ENCODE measurements around the gene VTCN1.
"Not testable (repeated sequence)": the region's sequence is repeated elsewhere in the genome, so short reads cannot be mapped to it uniquely, and the experiment has no call there.

The VTCN1 gene

DNA sequence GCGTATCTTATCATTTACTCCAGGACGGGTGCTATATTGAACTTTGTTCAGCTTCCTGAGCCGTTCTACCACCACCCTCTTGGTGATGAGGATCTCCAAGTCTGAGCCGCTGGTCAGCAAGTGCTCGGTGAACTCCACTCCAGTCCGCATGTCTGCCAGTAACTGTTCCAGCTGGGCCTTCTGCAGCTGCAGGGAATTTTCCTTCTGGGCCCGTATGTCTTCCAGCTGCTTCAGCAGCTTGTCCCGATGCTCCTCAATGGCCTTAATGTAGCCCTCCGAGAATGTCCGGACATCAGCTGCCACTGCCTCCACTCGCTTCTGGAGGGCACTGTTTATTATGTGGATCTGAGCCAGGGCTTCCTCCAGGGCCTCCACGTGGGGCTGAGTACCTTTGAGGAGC is 92.6 kb downstream of the VTCN1 start:
- DNase-seq, result no peak
- TF ChIP-seq POLR2A (IDR thresholded peaks at IDR 0.05; ENCODE audit: low read length) (no peak), GATA1 (IDR thresholded peaks at IDR 0.05; ENCODE audit: low read depth, low read length) (no peak)

DNA sequence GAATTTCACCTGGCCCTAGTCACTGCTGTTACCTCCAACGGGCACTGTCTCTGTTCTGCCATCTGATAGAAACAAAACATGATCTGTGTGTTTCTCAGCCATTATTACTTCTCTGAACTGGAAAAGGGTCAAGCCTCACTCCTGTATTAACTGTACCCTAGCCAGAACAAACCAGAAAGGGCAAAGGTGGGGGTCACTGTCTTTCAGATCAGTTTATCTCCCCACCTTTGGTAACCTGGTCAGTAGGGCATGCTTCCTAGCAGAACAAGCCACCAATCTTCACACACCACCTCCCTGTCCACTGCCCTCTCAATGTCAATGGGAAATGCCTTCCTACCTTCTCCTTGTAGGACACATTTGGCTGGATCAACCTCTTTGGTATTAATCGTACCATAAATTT is 93.0 kb downstream of the VTCN1 start:
- DNase-seq, result no peak
- TF ChIP-seq POLR2A (IDR thresholded peaks at IDR 0.05; ENCODE audit: low read length), result no peak
- TF ChIP-seq GATA1 (IDR thresholded peaks at IDR 0.05; ENCODE audit: low read depth, low read length), result no peak

DNA sequence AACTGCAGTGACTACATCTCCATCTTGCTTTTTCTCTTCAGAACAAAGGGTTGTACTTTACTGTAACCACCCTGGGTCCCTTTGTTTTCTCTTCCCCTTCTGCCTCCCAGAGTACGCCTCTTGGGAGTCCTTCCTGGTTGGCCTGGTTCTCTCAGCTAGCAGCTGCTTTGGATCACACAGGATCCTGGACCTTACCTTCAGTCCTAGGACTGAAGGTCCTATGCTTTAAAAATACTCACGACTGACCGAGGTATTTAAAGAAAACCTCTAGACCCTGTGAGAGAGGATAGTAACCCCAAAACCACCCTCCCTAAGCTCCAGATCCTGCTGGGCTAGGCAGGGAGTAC is 94.0 kb downstream of the VTCN1 start:
- no peak for DNase-seq
- TF ChIP-seq GATA1 (IDR thresholded peaks at IDR 0.05; ENCODE audit: low read depth, low read length) (no peak), POLR2A (IDR thresholded peaks at IDR 0.05; ENCODE audit: low read length) (no peak)

DNA sequence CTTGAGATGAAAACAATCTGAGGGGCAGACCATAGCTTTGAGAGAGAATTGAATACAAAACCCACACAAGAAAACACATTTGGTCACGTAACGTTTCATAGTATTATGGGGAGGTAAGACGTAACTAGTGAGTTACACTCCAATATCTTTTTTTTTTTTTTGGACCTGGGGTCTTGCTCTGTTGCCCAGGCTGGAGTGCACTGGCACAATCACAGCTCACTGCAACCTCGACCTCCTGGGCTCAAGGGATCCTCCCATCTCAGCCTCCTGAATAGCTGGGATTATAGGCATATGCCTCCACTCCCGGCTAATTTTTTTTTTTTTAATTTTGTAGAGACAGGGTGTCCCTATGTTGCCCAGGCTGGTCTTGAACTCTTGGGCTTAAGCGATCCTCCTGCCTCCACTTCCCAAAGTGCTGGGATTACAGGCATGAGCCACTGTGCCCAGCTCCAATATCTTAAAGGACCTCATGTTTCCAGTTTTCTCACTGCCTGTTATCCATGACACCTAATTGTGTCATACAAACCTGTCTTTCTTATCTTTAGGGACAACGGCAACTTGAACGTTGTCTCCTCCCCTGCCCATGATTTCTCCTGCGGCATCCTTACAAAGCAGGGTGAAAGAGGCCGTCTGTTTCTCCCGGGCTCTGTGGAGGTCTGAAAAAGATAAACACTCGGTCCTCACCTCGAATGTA is 94.5 kb downstream of the VTCN1 start:
- no peak for DNase-seq

DNA sequence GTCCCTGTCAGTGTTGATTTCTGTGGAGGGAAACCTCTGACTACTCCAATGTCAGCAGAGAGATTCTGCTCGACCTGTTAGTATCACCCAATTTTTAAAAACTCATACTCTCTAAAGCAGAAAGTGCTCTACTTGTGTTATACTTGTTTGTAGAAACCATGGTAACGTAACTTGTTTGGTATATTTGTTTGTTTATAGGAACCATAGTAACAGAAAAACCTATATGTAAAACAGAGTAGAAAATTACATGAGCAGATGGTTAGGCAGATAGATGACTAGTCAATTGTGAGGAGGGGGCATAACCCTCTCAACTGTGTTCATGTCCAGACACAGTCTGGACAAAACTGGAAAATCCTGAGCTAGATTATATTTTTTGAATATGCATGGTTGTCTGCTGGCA is 95.8 kb downstream of the VTCN1 start:
- TF ChIP-seq GATA1 (IDR thresholded peaks at IDR 0.05; ENCODE audit: low read depth, low read length) (no peak), POLR2A (IDR thresholded peaks at IDR 0.05; ENCODE audit: low read length) (no peak)
- DNase-seq, result peak in 1 of 2 experiments; percentile 9

More for the DNA sequence above, 94.5 kb downstream of the VTCN1 start:
- no peak for TF ChIP-seq POLR2A (IDR thresholded peaks at IDR 0.05; ENCODE audit: low read length)
- no peak for TF ChIP-seq GATA1 (IDR thresholded peaks at IDR 0.05; ENCODE audit: low read depth, low read length)

DNA sequence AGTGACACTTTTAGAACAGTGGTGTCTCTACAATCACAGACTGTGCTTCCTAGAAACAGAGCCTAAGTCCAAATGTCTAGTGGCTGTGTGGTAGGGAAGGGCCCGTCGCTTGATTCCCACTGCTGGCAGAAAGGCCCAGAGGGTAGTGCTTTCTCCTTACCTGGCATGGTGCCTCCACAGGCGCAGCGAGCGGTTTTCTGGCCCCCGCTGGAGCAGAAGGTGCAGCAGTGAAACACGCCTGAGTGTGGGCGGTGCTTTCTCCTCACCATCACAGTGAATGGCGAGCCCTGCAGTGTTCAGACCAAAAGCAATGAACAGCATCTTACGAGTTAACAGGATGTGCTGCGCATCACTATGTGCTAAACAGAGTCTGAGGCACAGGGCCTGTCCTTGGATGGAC is 97.5 kb downstream of the VTCN1 start:
- TF ChIP-seq GATA1 (IDR thresholded peaks at IDR 0.05; ENCODE audit: low read depth, low read length), result no peak
- TF ChIP-seq POLR2A (IDR thresholded peaks at IDR 0.05; ENCODE audit: low read length), result no peak
- DNase-seq, result no peak

DNA sequence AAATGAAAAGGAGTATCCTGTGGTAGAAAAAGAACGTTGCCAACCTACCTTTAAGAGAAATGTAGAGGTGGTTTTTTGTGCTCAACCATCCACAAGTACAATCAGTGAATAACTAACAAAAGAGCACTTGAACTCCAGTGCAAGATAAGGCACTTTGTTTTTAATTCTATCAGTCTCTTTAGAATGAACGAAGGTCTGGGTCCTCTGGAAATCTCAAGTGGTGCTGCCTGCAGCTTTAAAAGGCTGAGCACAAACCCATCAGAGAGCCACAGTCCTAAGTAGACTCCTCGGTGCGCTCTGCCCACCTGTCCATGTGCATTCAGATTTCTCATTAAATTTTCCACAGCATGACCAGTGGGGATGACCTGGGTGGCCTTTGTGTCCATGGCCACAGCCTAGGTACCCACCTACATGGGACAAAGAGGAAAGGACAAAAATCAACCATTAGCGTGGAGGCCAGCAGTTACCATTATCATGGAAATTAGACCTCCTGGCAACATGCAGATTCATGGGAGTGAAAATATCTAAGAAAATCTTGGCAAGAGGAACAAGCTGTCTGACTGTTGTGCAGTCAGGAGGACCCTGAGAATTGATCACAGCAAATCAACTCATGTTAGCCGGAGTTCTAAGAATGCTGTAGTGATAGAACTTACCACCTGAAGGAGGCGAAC is 98.5 kb downstream of the VTCN1 start:
- TF ChIP-seq POLR2A (IDR thresholded peaks at IDR 0.05; ENCODE audit: low read length) (no peak), GATA1 (IDR thresholded peaks at IDR 0.05; ENCODE audit: low read depth, low read length) (no peak)
- DNase-seq, result no peak

DNA sequence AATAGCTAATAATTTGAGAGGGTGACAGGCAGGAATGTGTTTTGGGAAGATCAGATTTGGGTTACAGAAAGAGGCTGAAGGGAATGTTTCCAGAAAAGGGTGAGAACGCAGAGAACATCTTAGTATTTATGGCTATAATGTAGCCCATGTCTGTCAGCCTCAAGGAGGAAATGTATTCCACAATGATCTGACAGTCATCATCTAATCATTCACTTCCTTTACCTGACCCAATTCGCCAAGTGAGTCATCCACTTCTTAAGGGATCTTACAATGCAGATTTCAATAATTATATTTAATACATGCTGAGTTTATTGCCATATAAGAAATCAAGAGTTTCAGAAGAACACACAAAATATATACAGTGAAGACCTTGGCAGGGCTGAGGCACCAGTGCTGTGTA is 100.0 kb downstream of the VTCN1 start:
- TF ChIP-seq GATA1 (IDR thresholded peaks at IDR 0.05; ENCODE audit: low read depth, low read length), result no peak
- no peak for TF ChIP-seq POLR2A (IDR thresholded peaks at IDR 0.05; ENCODE audit: low read length)
- no peak for DNase-seq

DNA sequence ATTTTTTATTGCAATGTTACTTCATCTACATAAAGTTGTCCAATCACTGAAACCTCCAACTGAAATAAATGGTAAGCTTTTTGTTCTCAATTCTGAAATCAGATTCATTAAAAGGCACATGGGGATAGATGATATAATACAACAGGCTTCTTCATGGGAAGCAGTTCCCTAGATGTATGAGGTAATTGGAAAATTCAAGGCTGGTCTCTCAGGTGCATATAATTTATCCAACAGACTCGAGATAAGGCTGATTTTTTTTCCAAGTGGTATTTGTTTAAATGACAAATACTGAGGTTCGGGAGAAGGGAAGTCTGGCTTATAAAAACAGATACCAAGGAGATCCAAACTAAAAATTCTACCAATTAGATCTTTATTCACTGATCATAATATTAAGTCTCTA is 103.4 kb downstream of the VTCN1 start:
- no peak for DNase-seq
- TF ChIP-seq GATA1 (IDR thresholded peaks at IDR 0.05; ENCODE audit: low read depth, low read length) (no peak), POLR2A (IDR thresholded peaks at IDR 0.05; ENCODE audit: low read length) (no peak)

DNA sequence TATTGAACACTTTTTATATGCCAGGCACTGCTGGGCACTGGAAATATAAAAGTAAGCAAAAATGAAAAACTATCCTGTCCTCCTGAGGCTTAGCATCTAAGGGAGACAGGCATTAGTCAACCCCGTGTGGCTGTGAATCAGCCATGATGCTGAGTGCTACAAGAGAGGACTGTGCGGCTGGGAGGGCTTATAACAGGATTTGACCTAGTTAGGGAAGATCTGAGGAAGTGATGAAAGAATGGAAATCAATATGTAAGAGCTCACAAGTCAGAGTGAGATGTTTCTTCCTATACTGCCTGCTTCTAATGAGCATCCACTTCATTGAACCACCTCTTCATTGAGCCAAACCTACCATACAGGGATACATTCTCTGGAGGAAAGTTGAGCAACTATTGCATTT is 104.2 kb downstream of the VTCN1 start:
- DNase-seq, result no peak
- TF ChIP-seq GATA1 (IDR thresholded peaks at IDR 0.05; ENCODE audit: low read depth, low read length) (no peak), POLR2A (IDR thresholded peaks at IDR 0.05; ENCODE audit: low read length) (no peak)

DNA sequence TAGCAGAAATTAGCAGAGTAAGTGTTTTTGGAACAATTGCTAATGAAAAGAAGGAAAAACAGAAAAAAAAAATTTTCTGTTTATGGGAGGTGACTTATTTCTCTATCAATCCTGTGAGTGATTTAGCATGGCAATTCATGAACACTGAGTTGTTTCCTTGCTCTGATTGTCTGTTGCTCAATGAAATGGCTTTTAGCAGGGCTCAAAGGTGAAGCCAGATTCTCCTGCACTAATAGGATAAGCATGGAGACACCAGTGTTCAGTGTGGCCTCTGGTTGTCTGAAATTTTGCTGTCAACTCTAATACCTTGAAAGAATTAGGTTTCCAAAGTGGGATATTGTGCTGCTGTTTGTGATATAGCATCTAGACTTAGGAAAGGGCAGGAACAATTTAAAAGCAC is 105.0 kb downstream of the VTCN1 start:
- TF ChIP-seq POLR2A (IDR thresholded peaks at IDR 0.05; ENCODE audit: low read length), result no peak
- no peak for TF ChIP-seq GATA1 (IDR thresholded peaks at IDR 0.05; ENCODE audit: low read depth, low read length)
- DNase-seq, result no peak

DNA sequence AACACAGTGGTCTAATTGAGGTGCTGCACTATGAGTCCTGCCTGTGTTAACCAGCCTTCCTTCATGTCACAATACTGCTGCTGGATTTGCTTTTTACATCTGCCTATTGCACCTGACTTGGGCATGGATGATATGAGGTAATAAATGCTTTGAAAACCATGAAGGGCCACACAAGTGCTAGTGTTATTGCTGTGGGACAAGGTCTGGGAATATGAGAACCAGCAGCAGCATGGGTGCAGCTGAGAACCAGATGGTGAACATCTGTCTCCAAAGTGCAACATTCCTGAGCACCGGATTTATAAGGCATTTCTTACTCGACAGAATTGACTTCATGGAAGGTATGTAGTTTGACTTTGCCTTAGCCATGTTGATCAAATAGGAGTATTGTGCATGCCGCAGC is 105.7 kb downstream of the VTCN1 start:
- no peak for TF ChIP-seq GATA1 (IDR thresholded peaks at IDR 0.05; ENCODE audit: low read depth, low read length)

DNA sequence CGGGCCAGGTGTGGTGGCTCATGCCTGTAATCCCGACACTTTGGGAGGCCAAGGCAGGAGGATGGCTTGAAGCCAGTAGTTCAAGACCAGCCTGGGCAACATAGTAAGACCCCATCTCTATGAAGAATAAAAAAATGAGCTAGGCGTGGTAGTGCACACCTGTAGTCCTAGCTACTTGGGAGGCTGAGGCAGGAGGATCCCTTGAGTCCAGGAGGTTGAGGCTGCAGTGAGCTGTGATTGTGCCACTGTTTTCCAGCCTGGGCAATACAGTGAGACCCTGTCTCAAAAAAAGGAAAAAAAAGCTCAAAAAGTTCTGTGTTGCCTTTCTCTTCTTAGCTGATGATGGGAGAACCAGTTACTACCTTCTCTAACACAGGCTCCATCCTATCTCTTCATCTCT is 108.9 kb downstream of the VTCN1 start:
- DNase-seq, result not testable (repeated sequence)

More for the DNA sequence above, 105.7 kb downstream of the VTCN1 start:
- no peak for DNase-seq

DNA sequence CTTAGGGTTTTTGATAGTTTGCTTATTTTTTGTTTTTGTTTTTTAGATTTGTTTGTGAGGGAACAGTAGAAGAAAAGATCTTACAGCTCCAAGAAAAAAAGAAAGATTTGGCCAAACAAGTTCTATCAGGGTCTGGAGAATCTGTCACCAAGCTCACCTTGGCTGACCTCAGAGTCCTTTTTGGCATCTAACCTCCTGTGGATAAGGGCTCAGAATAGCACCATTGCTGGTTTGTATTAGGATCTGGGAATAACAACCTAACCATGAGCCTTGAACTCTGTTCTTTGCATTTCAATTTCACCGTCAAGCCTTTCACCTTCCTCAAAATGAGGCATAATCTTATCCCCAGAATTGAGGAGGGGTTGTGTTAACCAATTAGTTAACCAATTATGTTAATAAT is 109.4 kb downstream of the VTCN1 start:
- TF ChIP-seq GATA1 (IDR thresholded peaks at IDR 0.05; ENCODE audit: low read depth, low read length), result no peak
- no peak for TF ChIP-seq POLR2A (IDR thresholded peaks at IDR 0.05; ENCODE audit: low read length)
- DNase-seq, result no peak

DNA sequence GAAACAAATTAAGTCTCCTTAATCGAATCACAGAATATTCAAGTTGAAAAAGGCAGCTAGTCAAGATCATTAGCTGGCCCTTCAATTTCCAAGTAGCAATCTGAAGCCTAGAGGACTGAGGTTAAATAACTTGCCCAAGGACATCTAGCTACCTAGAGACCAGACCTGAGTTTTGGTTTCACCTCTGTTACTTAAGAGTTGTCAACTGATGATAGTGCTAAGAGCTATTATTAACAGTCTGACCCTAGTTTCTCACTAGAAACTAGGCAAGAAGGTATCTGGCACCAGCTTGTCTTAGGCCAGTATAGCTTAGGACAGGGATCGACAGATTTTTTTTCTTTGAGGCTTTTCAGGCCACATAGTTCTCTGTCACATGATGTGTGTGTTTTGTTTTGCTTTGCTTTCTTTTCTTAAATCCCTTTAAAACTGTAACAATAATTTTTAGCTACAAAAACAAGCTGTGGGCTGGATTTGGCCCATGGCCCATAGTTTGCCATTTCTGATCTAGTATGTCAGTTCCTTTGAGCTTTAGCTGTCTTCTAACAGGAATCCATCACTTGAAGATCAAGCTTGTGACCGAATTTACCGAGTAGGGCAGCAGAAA is 112.3 kb downstream of the VTCN1 start:
- no peak for DNase-seq
- no peak for TF ChIP-seq GATA1 (IDR thresholded peaks at IDR 0.05; ENCODE audit: low read depth, low read length)
- no peak for TF ChIP-seq POLR2A (IDR thresholded peaks at IDR 0.05; ENCODE audit: low read length)

All from erythroblast (primary cell).